ENCODE results near the gene GCLC.

GCLC gene

GRCh38 chr6:53527249-53527765, 17.6 kb downstream of the GCLC start:
- DNase-seq (ENCODE audit: low spot score in 2 of 2): peak in 1 of 2 experiments; percentile 60
- peaks cover 89% of the 10 kb centered on the region for H3K4me1 ChIP-seq
- no peaks in the 10 kb centered on the region for H3K27me3 ChIP-seq (ENCODE audit: low read depth)
- no peak overlapping the region for H3K4me3 ChIP-seq
- in situ Hi-C loops (cut with MboI; ENCODE audit: low sequenced_read_pairs): no loop called here
- H3K36me3 ChIP-seq (replicated peaks): no peaks in the 10 kb centered on the region
- H3K9me3 ChIP-seq: no peaks in the 10 kb centered on the region

- no peaks in the 10 kb centered on the region for H3K27me3 ChIP-seq (ENCODE audit: low read depth)
- no peaks in the 10 kb centered on the region for H3K36me3 ChIP-seq (replicated peaks)
- peak in 1 of 2 experiments; percentile 100 for DNase-seq (ENCODE audit: low spot score in 2 of 2)
- H3K4me1 ChIP-seq: peaks cover 79% of the 10 kb centered on the region
- in situ Hi-C loops (cut with MboI; ENCODE audit: low sequenced_read_pairs): no loop called here
- H3K9me3 ChIP-seq: no peaks in the 10 kb centered on the region
- no peak overlapping the region for H3K4me3 ChIP-seq
These were observed 18.9 kb downstream of the GCLC start for GRCh38 chr6:53526000-53526399.

DNA sequence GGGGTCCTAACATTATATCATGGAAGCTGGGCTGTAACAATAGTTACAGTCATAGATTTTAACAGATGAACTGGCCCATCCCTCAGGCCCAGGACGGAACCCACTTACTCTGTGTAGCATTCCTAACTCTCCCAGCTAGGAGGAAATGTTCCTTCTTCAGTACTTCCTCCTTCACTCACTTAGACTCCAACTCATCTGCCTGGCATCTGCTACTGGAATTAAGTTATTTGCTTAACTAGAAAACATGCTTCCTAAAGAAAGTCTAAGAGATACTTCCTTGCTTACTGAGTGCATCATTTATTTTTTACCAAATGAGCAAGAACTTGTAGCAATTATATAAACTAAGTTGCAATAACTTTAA, 20.5 kb downstream of the GCLC start:
- Histone ChIP-seq H3K27me3 (ENCODE audit: low read depth) (no peaks in the 10 kb centered on the region), H3K9me3 (no peaks in the 10 kb centered on the region), H3K4me1 (peaks cover 63% of the 10 kb centered on the region), H3K36me3 (replicated peaks) (peaks cover 9% of the 10 kb centered on the region; the same call in 1 of the 2 replicates), H3K4me3 (no peak overlapping the region)
- no peak for DNase-seq (ENCODE audit: low spot score in 2 of 2)
- in situ Hi-C loops (cut with MboI; ENCODE audit: low sequenced_read_pairs): no loop called here

GRCh38 chr6:53523511-53524454, 21.1 kb downstream of the GCLC start:
- Histone ChIP-seq H3K36me3 (replicated peaks) (peaks cover 9% of the 10 kb centered on the region; the same call in 1 of the 2 replicates), H3K4me3 (no peak overlapping the region), H3K27me3 (ENCODE audit: low read depth) (no peaks in the 10 kb centered on the region), H3K9me3 (no peaks in the 10 kb centered on the region), H3K4me1 (peaks cover 56% of the 10 kb centered on the region)
- no peak for DNase-seq (ENCODE audit: low spot score in 2 of 2)
- in situ Hi-C loops (cut with MboI; ENCODE audit: low sequenced_read_pairs): no loop called here

GRCh38 chr6:53520320-53520928, 24.5 kb downstream of the GCLC start:
- Histone ChIP-seq H3K27me3 (ENCODE audit: low read depth) (no peaks in the 10 kb centered on the region), H3K4me1 (peaks cover 31% of the 10 kb centered on the region), H3K36me3 (replicated peaks) (peaks cover 25% of the 10 kb centered on the region), H3K4me3 (no peak overlapping the region), H3K9me3 (no peaks in the 10 kb centered on the region)
- in situ Hi-C loops (cut with MboI; ENCODE audit: low sequenced_read_pairs): no loop called here
- DNase-seq (ENCODE audit: low spot score in 2 of 2): no peak

DNA sequence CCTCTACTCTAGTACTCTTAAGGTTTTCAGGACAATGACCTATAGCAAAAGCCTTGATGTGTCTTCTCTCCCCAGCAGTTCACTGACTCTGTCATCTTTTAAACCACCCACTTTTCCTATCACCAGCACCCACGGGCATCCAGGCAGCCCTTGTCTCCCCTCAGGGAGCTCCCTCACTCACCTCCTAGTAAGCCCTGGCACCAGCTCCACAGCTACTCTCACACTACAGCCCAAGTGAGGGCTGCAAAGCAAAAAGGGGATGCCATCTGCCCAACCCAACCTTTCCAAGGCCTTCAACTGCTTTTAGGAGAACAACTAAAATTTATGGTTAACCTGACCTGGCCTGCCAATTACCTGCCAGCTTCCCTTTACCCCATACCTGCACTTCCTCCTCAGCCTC, 26.0 kb downstream of the GCLC start:
- Histone ChIP-seq H3K4me1 (peaks cover 15% of the 10 kb centered on the region), H3K36me3 (replicated peaks) (peaks cover 41% of the 10 kb centered on the region), H3K9me3 (no peaks in the 10 kb centered on the region), H3K27me3 (ENCODE audit: low read depth) (no peaks in the 10 kb centered on the region), H3K4me3 (no peak overlapping the region)
- no peak for DNase-seq (ENCODE audit: low spot score in 2 of 2)
- in situ Hi-C loops (cut with MboI; ENCODE audit: low sequenced_read_pairs): no loop called here

DNA sequence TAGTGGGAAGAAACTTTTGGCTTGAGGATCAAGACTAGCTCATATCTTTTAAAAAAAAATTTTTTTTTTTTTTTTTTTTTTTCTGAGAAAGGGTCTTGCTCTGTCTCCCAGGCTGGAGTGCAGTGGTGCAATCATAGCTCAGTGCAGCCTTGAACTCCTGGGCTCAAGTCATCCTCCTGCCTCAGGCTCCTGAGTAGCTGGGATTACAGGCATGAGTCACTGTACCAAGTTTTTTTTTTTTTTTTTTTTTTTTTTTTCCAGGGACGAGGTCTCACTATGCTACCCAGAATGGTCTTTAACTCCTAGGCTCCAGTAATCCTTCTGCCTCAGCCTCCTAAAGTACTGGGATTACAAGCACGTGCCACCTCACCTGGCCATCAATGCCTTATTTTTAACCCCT, 27.9 kb downstream of the GCLC start:
- Histone ChIP-seq H3K27me3 (ENCODE audit: low read depth) (no peaks in the 10 kb centered on the region), H3K4me1 (peaks cover 3% of the 10 kb centered on the region; the same call in 1 of the 2 replicates), H3K36me3 (replicated peaks) (peaks cover 56% of the 10 kb centered on the region), H3K9me3 (no peaks in the 10 kb centered on the region), H3K4me3 (no peak overlapping the region)
- in situ Hi-C loops (cut with MboI; ENCODE audit: low sequenced_read_pairs): no loop called here
- DNase-seq (ENCODE audit: low spot score in 2 of 2): no peak

- H3K4me1 ChIP-seq: peaks cover 3% of the 10 kb centered on the region; the same call in 1 of the 2 replicates
- H3K36me3 ChIP-seq (replicated peaks): peaks cover 54% of the 10 kb centered on the region
- DNase-seq (ENCODE audit: low spot score in 2 of 2): no peak
- H3K9me3 ChIP-seq: no peaks in the 10 kb centered on the region
- H3K27me3 ChIP-seq (ENCODE audit: low read depth): no peaks in the 10 kb centered on the region
- no peak overlapping the region for H3K4me3 ChIP-seq
- in situ Hi-C loops (cut with MboI; ENCODE audit: low sequenced_read_pairs): no loop called here
These were observed 30.2 kb downstream of the GCLC start for GRCh38 chr6:53514677-53515076.

DNA sequence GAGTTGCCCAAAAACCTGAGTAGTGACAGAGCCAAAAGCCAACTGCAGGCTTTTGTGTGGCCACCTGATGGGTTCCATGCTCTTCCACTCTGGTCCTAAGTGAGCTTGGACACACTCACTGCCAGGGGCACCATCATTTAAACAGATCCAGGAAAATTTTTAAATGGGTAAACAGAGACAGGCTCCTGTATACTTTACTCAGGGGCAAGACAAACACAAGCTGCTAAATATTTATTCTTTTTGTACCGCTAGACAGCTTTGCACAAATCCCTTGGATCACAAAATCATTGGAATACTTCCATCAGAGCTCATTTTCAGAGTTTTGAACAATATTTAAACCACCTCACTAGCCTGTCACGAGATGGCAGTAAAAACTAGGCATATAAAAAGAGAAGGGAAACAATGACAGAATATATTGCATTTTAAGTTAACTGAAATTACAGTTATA, 31.4 kb downstream of the GCLC start:
- in situ Hi-C loops (cut with MboI; ENCODE audit: low sequenced_read_pairs): no loop called here

DNA sequence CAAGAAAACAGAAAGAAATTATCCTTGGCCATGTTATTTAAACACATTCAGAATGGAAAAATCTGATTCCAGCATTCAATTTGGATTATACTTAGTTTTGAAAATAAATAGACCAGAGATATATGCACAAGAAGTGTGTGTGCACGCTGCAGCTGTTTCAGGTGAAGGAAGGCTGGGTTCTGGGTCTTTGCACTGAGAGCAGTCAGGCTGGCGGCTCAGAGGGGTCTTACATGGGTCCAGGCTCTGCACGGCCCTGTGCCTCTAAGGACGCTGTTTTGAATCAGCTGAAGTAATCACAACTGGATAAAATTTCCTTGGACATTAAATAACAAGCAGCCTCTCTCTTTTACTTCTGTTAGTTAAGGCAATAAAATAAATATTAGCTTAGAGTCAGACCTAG, 31.8 kb downstream of the GCLC start:
- no peak for DNase-seq (ENCODE audit: low spot score in 2 of 2)
- peaks cover 3% of the 10 kb centered on the region; the same call in 1 of the 2 replicates for H3K4me1 ChIP-seq
- peaks cover 58% of the 10 kb centered on the region for H3K36me3 ChIP-seq (replicated peaks)
- in situ Hi-C loops (cut with MboI; ENCODE audit: low sequenced_read_pairs): no loop called here
- no peak overlapping the region for H3K4me3 ChIP-seq
- H3K27me3 ChIP-seq (ENCODE audit: low read depth): no peaks in the 10 kb centered on the region
- no peaks in the 10 kb centered on the region for H3K9me3 ChIP-seq

More for the DNA sequence above, 31.4 kb downstream of the GCLC start:
- Histone ChIP-seq H3K27me3 (ENCODE audit: low read depth) (no peaks in the 10 kb centered on the region), H3K4me3 (no peak overlapping the region), H3K9me3 (no peaks in the 10 kb centered on the region), H3K4me1 (peaks cover 3% of the 10 kb centered on the region; the same call in 1 of the 2 replicates), H3K36me3 (replicated peaks) (peaks cover 58% of the 10 kb centered on the region)
- no peak for DNase-seq (ENCODE audit: low spot score in 2 of 2)

DNA sequence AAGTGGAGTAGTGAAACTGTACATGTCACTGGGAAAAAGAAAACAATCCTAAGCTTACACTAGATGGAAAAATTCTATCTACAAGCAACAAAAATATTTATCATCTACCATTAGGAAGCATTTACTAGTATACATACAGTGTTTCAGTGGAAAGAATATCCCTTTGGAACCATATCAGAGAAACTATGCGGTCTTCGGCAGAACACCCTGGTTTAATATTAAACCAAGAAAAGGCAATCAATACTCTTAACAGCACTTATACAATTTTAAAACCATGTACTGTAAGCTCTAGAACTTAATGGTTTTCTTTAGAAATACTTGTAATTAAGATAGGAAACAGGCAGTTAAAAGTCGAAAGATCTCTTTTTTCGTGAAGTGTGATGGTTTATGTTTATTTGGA, 32.3 kb downstream of the GCLC start:
- no peaks in the 10 kb centered on the region for H3K27me3 ChIP-seq (ENCODE audit: low read depth)
- no peak overlapping the region for H3K4me3 ChIP-seq
- H3K4me1 ChIP-seq: peaks cover 3% of the 10 kb centered on the region; the same call in 1 of the 2 replicates
- H3K36me3 ChIP-seq (replicated peaks): peaks cover 58% of the 10 kb centered on the region
- no peaks in the 10 kb centered on the region for H3K9me3 ChIP-seq
- in situ Hi-C loops (cut with MboI; ENCODE audit: low sequenced_read_pairs): no loop called here
- no peak for DNase-seq (ENCODE audit: low spot score in 2 of 2)

DNA sequence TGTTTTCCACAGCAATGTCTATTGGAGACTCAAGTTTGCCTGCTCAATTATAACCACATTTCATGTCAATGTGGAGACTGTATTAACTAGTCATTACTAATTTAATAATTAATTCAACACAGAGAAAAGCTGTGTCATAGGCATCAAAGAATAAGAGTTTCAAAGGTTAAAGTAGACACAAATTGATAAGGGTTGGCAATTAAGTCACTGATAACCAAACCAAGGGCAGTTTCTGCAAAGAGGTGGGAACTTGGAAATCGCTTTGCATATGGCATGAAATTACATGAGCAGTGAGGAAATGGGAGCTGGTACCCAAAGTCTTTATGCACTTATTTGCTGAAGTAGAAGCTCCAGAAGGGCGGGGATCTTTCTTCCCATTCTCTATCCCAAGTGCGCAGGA, 34.2 kb downstream of the GCLC start:
- Histone ChIP-seq H3K4me1 (peaks cover 3% of the 10 kb centered on the region; the same call in 1 of the 2 replicates), H3K9me3 (no peaks in the 10 kb centered on the region), H3K27me3 (ENCODE audit: low read depth) (no peaks in the 10 kb centered on the region), H3K36me3 (replicated peaks) (peaks cover 61% of the 10 kb centered on the region), H3K4me3 (no peak overlapping the region)
- no peak for DNase-seq (ENCODE audit: low spot score in 2 of 2)
- in situ Hi-C loops (cut with MboI; ENCODE audit: low sequenced_read_pairs): no loop called here

DNA sequence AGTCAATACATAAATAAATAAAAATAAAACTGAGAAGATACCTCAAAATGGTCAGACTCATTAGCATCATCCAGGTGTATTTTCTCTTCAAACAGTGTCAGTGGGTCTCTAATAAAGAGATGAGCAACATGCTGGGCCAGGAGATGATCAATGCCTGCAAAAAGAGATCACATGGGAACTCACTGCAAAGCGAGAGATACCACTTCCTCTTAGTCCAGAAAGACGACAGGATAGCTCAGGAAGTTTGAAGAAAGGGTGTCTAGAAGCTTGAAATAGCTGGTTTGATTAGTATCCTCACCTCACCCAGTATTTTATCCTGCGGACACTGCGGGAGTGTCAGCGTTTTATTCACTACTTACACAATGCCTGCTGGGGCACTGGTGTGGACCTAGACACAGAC, 38.0 kb downstream of the GCLC start:
- Histone ChIP-seq H3K4me1 (no peaks in the 10 kb centered on the region), H3K9me3 (no peaks in the 10 kb centered on the region), H3K27me3 (ENCODE audit: low read depth) (no peaks in the 10 kb centered on the region), H3K4me3 (no peak overlapping the region), H3K36me3 (replicated peaks) (peaks cover 59% of the 10 kb centered on the region)
- no peak for DNase-seq (ENCODE audit: low spot score in 2 of 2)
- in situ Hi-C loops (cut with MboI; ENCODE audit: low sequenced_read_pairs): no loop called here

DNA sequence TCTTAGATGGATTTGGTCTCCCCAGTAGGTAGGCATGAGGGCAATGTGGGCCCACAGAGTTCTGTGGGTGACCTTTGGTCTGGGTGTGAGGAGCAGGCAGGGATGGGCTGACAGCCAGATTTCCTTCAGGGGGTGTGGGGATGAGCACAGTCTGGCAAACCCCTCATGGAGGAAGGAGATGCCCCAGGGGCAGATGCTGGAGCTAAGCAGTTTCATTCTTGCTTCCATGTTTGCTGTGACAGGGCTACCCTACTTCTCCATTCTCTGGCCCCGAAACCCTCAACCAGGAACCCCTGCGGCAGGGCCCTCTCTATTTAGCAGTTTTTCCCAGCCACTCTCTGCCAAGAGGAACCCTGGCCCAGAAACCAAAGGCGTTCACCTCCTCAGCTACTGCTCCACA, 40.4 kb downstream of the GCLC start:
- Histone ChIP-seq H3K4me3 (no peak overlapping the region), H3K4me1 (no peaks in the 10 kb centered on the region), H3K9me3 (no peaks in the 10 kb centered on the region), H3K36me3 (replicated peaks) (peaks cover 60% of the 10 kb centered on the region), H3K27me3 (ENCODE audit: low read depth) (no peaks in the 10 kb centered on the region)
- no peak for DNase-seq (ENCODE audit: low spot score in 2 of 2)
- in situ Hi-C loops (cut with MboI; ENCODE audit: low sequenced_read_pairs): no loop called here
